GM21528 (cell line): Measurements from ENCODE around the gene REPS1.
"Not testable (repeated sequence)": the region's sequence is repeated elsewhere in the genome, so short reads cannot be mapped to it uniquely, and the experiment has no call there.

ENCODE experiments used
- ATAC-seq: cut with Tn5 transposase; IDR thresholded peaks from one replicate; pipeline ENCODE4 v1.9.1; 2021; ENCODE audit warnings: mild to moderate bottlenecking, moderate library complexity; ENCODE audit not compliant: unreplicated experiment, low FRiP score

Gene REPS1, protein sequence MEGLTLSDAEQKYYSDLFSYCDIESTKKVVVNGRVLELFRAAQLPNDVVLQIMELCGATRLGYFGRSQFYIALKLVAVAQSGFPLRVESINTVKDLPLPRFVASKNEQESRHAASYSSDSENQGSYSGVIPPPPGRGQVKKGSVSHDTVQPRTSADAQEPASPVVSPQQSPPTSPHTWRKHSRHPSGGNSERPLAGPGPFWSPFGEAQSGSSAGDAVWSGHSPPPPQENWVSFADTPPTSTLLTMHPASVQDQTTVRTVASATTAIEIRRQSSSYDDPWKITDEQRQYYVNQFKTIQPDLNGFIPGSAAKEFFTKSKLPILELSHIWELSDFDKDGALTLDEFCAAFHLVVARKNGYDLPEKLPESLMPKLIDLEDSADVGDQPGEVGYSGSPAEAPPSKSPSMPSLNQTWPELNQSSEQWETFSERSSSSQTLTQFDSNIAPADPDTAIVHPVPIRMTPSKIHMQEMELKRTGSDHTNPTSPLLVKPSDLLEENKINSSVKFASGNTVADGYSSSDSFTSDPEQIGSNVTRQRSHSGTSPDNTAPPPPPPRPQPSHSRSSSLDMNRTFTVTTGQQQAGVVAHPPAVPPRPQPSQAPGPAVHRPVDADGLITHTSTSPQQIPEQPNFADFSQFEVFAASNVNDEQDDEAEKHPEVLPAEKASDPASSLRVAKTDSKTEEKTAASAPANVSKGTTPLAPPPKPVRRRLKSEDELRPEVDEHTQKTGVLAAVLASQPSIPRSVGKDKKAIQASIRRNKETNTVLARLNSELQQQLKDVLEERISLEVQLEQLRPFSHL

DNA sequence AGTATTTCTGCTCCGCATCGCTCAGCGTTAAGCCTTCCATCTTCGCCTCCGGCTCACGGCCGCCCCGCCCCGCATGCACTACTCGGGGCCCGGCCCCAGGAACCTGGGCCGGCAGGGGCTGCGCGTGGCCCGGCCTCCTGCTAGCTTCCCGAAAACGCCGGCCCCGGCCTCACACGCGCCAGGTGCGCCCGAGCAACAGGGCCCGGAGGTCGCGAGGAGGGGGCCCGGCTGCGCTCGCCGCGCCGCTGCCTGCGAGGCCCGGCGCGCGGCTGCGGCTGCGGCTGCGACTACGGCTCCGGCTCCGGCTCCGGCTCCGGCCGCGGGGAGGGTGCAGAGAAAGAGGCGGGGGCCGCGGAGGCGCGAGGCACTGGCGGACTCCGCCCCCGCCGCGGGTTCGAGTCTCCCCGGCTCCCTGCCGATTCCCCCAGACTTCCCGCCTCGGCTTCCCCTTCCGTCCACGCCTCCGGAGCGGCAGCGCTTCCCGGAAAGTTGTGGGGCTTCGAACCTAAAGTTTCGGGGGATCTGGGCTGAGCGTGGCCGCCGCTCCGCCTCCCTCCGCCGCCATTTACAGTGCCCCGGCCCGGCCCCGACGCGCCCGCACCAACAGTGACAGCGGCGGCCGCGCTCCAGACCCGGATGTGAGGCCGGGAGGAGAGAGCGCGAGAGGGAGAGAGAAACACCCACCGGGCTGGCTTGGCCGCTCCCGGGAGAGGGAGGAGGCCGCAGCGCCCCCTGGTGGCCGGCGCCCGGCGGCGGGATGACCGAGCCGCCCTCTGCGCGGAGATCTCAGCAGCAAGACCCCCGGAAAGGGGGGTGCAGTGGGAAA lies at the start of gene REPS1:
TSS of gene REPS1 (minus strand) at position 611 of the 826 bp plus-strand sequence. CDS start at position 40, 571 bp downstream.
- peak; percentile 96 for ATAC-seq

DNA sequence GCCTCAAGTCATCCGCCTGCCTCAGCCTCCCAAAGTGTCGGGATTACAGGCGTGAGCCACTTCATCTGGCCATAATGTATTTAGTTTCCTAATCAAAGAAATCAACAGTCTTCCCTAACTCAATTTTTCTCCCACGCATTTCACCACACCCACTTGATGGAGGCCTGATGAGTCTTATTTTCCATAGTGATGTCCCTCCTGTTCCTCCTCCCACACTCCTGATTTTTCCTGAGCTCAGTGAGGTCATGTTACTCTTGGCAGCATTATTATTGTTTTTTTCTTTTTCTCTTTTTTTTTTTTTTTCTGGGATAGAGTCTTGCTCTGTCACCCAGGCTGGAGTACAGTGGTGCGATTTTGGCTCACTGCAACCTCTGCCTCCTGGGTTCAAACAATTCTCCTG lies 49.4 kb upstream of the REPS1 start:
- no peak for ATAC-seq

DNA sequence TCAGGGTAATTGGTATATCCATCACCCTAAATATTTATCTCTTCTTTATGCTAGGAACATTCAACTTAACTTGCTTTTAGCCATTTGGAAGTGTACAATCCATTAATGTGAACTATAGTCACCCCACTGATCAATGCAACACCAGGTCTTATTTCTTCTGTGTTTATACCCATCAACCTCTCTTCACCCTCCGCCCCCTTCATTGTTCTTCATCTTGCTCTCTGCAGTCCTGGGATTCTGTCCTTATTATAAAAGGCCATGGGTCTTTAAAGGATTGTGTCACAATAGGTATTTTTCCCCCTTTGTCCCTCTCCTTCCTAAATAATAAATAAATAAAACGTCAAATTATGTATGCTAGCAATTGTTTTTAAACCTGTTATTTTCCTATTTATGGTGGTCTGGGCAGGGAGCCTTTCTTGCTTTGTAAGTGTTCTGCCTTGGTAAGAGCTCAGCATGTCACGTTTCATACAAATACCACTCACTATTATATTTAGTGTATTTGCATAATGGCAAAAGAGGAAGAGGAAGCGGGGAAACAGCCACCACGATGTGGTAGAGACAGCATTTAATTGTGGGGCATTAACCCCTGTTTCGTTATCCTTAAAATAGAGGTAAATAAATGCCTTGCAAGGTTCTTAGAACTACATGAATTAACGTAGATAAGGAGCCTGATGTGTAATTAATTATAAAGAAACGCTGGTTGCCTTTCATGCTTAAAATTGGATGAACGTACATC lies 42.3 kb upstream of the REPS1 start:
- ATAC-seq: peak; percentile 55

DNA sequence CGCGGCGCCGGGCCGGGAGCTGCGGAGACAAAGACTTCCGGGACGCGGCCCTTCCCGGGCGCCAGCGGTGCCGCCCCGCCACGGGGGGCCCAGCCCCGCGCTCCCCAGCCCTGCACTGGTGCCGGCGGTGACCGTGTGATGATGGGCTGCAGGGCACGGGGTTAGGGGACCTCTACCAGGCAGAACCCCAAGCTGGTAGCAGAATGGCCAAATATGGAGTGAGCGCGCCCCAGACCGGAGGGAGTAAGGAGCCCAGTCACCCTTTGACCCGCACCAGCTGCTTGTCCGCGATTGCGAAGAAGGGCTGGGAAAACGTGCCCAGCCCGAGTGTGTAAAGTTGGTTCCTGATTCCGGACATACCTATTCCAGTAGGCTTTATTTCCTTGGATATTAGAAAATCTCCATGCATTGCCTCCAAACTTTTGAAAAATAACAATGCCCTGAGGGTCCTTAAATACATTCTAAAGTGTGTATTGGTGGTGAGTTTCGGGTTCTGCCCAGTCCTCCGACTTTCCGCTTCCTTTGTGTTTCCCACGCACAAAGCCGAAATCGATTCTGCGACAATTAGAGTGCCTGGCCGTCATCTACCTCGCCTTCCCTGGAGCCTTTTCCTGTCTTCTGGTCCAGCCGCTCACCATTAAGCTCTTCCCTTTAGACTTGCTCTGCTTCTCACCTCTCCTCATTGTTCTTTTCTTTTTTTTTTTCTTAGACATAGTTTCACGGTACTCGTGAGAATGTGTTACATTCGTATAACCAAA lies 41.6 kb upstream of the REPS1 start:
- peak; percentile 31 for ATAC-seq

DNA sequence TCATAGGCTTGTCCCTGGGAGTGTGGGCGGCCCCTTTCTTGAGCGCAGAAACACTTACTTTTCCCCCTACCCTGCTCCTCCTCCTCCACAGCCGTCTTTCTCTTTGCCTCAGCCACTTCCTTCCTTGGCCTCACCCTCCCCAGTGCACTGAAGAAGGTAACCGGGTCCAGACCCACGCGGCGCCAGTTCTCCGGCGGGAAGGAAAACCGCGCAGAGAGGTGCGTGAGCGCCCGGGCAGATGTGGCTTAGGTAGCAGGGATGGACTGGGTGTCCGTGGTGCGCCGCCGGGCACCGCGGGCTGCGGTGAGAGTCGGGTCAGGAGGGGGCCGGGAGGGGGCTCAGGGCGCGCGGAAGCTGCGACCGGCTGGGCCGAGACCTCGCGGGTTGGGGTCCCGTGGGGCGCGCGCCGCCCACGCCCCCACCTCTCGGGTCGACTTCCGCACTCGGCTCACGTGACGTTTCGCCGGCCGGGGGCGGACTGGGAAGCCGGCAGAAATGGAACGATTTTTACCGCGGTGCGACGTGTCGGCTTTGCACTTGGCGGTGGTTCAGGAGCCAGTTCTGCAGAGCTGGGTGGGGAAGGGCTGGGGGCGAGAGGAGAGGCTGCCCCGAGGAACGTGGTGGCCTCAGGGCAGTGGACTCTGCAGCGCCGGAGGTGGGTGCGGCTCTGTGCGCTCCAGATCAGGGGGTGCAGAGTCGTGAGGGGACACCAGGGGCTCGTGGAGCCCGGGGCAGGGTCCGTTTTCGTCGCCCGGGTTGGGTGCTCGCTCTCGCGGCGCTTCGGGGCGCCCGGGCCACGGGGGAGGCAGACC lies 40.8 kb upstream of the REPS1 start, which contains the start of gene ABRACL:
TSS of gene ABRACL (plus strand) at position 88 of the 812 bp plus-strand sequence. CDS start 5,416 bp downstream, outside the sequence.
- ATAC-seq: peak; percentile 66

DNA sequence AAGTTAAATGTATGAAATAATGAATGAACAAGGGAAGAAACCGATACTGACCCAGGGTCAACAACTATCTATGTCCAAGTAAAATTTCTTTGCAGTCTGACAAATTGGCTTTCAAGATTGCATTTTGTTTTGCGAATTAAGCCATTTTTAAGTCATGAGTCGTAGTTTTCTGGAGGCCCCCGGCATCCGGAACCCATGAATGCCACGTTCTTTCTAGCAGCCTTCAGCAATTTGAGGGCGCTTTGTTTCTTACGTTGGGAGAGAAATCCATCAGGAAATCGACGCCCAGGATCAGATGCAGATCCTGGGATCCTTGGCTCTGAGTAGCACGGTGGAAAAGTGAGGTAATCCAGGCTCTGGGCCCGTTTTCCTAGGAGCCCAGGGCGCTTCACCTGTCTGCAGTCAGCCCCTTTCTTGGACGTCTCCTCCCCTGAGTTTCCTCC lies 40.2 kb upstream of the REPS1 start:
- peak; percentile 5 for ATAC-seq

DNA sequence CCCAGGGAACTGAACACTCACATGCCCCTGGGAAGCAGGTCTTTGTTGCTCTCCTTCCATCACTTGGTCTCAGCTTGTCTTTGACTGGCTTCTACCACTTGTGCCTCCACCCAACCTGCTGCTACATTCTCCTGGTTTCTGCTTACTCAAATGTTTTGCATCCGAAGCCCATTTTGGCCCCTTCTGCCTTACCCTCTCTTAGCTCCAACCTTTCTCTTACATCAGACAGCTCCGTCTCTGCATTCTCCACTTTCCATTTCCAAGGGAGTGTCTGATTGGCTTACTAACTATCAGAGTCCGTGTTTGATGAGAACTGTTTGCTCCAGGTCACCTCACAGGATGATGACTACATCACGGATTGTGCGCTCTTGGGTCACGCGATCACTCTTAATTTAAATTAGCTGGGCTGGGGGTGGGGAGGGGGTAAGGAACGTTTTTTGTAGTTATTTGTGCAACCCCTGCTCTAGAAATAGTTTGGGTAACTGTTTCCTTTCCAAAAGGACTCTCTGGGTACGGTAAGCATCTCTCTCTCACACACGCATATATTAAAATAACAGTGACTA lies 39.6 kb upstream of the REPS1 start:
- no peak for ATAC-seq

DNA sequence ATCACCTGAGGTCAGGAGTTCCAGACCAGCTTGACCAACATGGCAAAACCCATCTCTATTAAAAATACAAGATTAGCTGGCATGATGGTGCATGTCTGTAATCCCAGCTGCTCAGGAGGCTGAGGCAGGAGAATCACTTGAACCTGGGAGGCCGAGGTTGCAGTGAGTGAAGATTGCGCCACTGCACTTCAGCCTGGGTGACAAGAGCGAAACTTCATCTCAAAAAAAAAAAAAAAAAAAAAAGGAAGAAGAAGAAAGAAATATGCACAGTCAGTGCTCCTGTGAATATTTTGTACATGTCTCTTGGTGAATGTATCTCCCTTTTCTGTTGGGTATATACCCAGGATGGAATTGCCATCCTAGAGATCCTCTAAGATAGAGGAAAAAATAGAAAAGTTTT lies 37.4 kb upstream of the REPS1 start:
- ATAC-seq: not testable (repeated sequence)

DNA sequence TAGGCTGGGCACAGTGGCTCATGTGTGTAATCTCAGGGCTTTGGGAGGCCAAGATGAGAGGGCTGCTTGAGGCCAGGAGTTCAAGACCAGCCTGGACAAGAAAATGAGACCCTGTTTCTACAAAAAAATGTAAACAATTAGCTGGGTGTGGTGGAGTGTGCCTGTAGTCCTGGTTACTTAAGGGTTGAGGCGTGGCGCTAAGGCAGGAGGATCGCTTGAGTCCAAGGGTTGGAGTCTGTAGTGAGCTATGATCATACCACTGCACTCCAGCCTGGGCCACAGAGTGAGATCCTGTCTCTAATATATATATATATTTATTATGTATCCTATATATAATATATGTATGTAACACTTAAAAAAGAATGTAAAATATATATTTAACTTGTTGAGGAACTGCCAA lies 32.6 kb upstream of the REPS1 start:
- ATAC-seq: no peak

DNA sequence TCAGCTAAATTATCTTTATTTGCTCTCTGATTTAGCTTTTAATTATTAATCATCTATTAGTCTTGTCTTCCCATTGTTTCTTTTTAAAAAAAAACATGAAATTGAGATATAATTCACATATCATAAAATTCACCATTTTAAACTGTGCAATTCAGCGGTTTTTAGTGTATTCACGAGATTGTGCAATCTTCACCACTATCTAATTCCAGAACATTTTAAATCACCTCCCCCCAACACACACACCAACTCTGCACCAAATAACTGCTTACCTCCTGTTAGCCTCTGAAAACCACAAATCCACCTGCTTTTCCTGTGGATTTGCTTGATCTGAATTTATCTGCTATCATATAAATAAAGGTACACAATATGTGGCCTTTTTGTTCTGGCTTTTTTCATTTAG lies 31.7 kb upstream of the REPS1 start:
- ATAC-seq: no peak

DNA sequence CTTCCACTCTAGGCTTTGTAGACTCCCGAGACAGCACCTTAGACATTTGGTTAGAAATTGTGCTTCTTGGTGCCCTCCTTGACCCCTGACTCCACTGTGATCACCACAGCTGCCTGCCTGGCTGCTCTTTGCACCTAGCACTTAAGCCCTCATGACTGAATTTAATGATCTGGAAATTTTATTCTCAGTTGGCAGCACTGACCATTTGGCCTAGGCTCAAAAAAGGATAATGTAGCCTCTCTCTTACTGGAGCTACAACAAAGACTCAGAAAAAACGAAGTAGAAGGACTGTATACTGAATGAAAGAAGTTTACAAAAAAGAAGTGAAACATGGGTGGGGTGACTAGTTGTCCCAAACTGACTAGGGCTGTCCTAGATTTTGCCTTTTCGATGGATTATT lies 29.2 kb upstream of the REPS1 start:
- no peak for ATAC-seq

DNA sequence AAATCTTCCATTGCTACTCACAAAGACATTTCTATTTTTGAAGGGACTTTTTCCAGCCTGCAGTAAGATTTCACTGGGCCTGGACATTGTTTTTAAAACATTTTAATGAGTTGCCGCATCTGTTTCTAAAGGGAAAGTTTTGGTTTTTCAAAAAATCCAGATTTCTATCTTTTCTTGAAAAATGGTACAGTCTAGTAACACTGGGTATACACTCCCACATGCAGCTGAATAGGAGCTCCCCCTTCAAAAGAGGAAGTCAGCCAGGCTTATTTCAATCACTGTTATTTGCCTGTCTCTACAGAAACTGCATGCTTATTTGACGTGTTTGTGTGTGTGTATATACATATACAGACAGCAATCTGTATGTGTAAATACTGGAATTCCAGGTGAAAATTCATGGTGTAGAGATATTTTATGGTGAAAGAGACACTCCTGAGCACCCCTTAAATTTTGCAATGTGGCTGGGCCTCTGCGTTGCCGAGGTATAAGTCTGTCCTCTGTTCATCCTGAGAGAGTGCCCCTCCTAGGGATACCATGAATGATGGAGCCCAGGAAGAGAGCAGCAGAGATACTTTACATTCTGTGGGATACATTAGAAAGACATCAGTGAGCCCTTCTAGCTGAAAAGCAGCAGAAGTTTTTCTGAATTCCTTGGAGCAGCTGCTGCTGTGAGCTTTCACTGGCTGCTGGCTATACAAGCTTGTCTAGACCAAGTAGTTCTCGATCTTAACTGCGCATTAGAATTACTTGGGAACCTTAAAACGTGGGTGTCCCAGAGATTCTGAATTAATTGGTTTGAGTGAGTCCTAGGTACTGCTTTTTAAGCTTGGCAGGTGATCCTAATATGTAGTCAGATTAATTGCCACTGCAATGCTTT lies 28.5 kb upstream of the REPS1 start:
- peak; percentile 85 for ATAC-seq

DNA sequence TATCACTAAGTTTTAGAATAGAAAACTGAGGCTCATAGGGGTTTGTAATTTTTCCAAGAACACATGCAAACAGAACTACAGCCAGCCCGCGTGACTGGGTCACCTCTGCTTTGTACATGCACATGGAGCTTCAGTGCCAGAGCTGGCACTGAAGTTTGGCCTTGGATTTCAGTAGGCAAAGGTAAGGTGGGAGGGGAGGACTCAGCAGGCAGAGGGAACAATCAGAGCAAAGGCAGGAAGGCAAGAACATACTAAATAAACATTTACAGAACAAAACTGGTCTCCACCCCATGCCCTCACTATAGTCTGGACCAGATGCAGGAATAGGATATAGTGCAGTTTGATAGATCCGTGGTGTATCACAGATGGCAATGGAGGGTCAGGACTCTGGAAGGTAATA lies 26.9 kb upstream of the REPS1 start:
- no peak for ATAC-seq

DNA sequence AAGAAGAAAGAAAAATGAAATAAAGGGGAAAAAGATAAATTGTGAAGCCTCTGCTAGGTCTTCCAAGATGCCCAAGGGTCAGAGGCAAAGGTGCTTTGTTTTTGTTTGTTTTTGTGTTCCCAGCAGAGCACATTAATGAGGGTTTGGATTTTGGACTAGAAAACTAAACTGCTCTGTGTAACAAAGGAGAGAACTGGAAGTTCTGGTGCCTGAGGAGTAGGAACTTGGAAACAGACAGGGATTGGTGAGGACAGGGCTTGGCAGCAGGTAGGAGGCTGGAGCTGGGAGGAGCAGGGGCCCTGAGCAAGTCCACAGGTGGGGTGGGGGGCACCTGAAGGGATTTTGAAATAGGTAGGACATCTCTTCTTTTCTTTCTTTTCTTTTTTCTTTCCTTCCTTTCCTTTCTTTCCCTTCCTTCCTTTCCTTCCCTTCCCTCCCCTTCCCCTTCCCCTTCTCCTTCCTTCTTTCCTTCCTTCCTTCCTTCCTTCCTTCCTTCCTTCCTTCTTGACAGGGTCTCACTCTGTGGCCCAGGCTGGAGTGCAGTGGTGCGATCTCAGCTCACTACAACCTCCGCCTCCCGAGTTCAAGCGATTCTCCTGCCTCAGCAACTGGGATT lies 25.2 kb upstream of the REPS1 start:
- ATAC-seq: no peak

DNA sequence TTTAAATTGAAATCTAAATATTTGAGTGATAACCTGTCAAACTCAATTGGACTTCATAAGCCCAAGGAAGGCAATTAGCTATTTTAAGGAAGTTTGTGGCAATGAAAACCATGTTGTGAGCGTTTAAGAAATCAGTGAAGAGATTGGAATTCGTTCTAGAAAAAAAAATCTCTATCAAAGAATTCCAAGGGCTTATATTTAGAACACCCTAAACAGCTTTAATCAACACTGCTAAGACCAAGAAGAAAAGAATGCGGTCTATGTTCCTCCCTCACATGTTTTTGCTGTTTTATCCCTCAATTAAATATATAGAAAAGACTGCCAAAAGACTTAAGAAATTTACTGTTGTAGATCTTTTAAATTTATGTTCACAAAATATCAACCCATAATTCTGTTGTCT lies 23.9 kb upstream of the REPS1 start:
- ATAC-seq: no peak

DNA sequence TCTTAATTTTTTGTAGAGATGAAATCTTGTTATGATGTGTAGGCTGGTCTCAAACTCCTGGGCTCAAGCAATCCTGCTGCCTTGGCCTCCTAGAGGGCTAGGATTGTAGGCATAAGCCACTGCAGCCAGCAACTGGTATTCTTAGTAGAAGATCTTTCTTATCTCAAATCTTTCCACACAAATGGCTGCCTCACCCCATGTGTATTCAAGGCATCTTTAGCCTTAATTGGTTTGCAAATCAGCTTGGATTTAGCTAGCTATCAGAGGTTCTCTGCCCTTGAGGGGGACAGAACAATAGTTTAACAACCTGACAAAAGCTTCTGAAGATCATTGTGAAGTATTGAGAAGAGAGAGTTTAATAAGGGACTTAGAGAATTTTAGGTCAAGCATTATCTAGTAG lies 22.6 kb upstream of the REPS1 start:
- ATAC-seq: no peak

DNA sequence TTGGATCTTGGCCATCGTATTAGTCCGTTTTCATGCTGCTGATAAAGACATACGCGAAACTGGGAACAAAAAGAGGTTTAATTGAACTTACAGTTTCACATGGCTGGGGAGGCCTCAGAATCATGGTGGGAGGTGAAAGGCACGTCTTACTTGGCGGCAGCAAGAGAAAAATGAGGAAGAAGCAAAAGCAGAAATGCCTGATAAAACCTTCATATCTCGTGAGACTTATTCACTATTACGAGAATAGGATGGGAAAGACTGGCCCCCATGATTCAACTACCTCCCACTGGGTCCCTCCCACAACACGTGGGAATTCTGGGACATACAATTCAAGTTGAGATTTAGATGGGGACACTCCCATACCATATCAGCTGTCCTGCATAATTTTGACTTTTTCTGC lies 20.1 kb upstream of the REPS1 start:
- no peak for ATAC-seq
